ENCODE results near the gene NAV3.

NAV3 gene

GRCh38 chr12:77850698-77851097 is 20.0 kb downstream of the NAV3 start:
- no peak overlapping the region for H3K4me3 ChIP-seq (ENCODE audit: low read depth, low read length)
- TF ChIP-seq CTCF (IDR thresholded peaks at IDR 0.05; ENCODE audit: borderline replicate concordance, insufficient read depth, low read depth, low read length): no peak

GRCh38 chr12:77855548-77855947 is 24.9 kb downstream of the NAV3 start:
- no peak overlapping the region for H3K4me3 ChIP-seq (ENCODE audit: low read depth, low read length)
- no peak for TF ChIP-seq CTCF (IDR thresholded peaks at IDR 0.05; ENCODE audit: borderline replicate concordance, insufficient read depth, low read depth, low read length)

- no peak for TF ChIP-seq CTCF (IDR thresholded peaks at IDR 0.05; ENCODE audit: borderline replicate concordance, insufficient read depth, low read depth, low read length)
- H3K4me3 ChIP-seq (ENCODE audit: low read depth, low read length): no peak overlapping the region
These were observed 30.6 kb downstream of the NAV3 start for GRCh38 chr12:77861317-77861716.

- TF ChIP-seq CTCF (IDR thresholded peaks at IDR 0.05; ENCODE audit: borderline replicate concordance, insufficient read depth, low read depth, low read length): no peak
- H3K4me3 ChIP-seq (ENCODE audit: low read depth, low read length): no peak overlapping the region
These were observed 34.5 kb downstream of the NAV3 start for GRCh38 chr12:77865178-77865577.

- no peak overlapping the region for H3K4me3 ChIP-seq (ENCODE audit: low read depth, low read length)
- TF ChIP-seq CTCF (IDR thresholded peaks at IDR 0.05; ENCODE audit: borderline replicate concordance, insufficient read depth, low read depth, low read length): no peak
These were observed 48.2 kb downstream of the NAV3 start for GRCh38 chr12:77878901-77879300.

GRCh38 chr12:77882709-77883108 is 52.0 kb downstream of the NAV3 start:
- H3K4me3 ChIP-seq (ENCODE audit: low read depth, low read length): no peak overlapping the region
- TF ChIP-seq CTCF (IDR thresholded peaks at IDR 0.05; ENCODE audit: borderline replicate concordance, insufficient read depth, low read depth, low read length): no peak

- no peak overlapping the region for H3K4me3 ChIP-seq (ENCODE audit: low read depth, low read length)
- TF ChIP-seq CTCF (IDR thresholded peaks at IDR 0.05; ENCODE audit: borderline replicate concordance, insufficient read depth, low read depth, low read length): no peak
These were observed 57.9 kb downstream of the NAV3 start for GRCh38 chr12:77888611-77889010.
